ENCODE results near the gene ABLIM3. TPM values are rescaled to one million over a fixed set of nuclear protein-coding genes. Genes with fewer than 3 reads are reported as not detected.

The ABLIM3 gene
- total and polyA plus RNA-seq, 12 donors: 53.6 to 189 (median 103) TPM

GRCh38 chr5:149288436-149288835 is 147.1 kb downstream of the ABLIM3 start:
- TF ChIP-seq CTCF (IDR thresholded peaks at IDR 0.05): no peak
- peak; percentile 56 to 88 (median 76) for ATAC-seq
- WGBS, 2 donors: 51% methylated on average over 8 of the region's 8 CpGs
- Histone ChIP-seq H3K4me1 (peaks cover 22 to 100% (median 88%) of the 10 kb centered on the region in 9 donors), H3K9me3 (no peaks in the 10 kb centered on the region), H3K36me3 (peaks cover 0 to 21% (median 0%) of the 10 kb centered on the region in 9 donors), H3K27me3 (no peaks in the 10 kb centered on the region), H3K27ac (peak overlapping the region; percentile 64 to 97 (median 88)), H3K4me3 (peak overlapping the region in 2 of 10 donors; percentile 14 to 20)
- peak; percentile 55 to 84 for DNase-seq
- intact Hi-C loops (cut with DNase I): no loop called here

- DNase-seq: no peak
- H3K36me3 ChIP-seq: peaks cover 0 to 21% (median 0%) of the 10 kb centered on the region in 9 donors
- ATAC-seq: peak; percentile 49 to 84 (median 76)
- 5% methylated on average over 6 to 7 of the region's 7 CpGs for WGBS, 2 donors
- peak overlapping the region in 4 of 10 donors; percentile 1 to 20 (median 17) for H3K4me3 ChIP-seq
- intact Hi-C loops (cut with DNase I): no loop called here
- no peaks in the 10 kb centered on the region for H3K27me3 ChIP-seq
- H3K9me3 ChIP-seq: no peaks in the 10 kb centered on the region
- peak overlapping the region; percentile 64 to 97 (median 88) for H3K27ac ChIP-seq
- TF ChIP-seq CTCF (IDR thresholded peaks at IDR 0.05): no peak
- H3K4me1 ChIP-seq: peaks cover 18 to 100% (median 89%) of the 10 kb centered on the region in 9 donors
Observed at GRCh38 chr5:149289301-149289700, 148.0 kb downstream of the ABLIM3 start.

DNA sequence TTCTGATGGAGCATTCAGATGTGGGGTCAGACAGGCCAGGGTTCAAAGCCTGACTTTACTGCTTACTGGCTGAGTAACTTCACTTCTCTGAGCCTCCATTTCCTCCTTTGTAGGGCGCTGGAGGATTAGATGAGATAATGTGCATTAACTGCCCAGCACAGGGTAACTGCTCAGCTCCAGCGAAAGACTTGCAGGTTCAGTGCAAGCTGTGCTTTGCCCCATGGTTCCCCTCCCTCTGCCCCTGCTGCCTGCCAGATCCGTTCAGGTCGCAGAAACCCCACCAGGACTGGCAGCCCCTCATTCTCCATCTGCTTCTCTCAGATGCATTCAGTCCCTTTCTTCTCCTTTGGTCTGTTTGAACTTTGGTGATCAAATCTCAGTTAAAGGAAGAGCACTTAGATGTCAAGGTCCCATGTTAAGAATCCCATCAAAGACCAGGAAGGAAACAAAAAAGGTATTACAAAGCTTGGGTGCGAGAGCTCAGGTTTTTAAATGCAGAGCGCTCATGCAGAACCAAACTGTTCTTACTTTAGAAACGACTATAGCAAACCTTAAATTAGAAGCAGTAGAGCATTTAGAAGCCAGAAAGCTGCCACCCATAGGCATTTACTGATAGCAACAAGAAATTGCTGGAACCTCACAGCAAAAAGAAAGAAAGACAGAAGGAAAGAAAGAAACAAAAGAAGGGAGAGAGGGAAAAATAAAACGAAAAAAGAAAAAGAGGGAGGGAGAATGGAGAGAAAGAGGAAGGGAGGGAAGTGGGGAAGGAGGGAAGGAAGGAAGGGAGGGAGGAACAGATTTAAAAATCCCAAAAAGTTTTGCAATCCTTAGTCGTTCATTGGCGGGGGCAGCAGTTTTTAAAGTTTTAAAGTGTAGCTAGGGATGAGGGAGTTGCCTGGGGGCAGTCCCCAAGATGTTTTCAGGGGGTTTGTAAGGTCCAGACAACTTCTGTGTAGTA is 153.9 kb downstream of the ABLIM3 start:
- Histone ChIP-seq H3K27me3 (peaks cover 0 to 10% (median 0%) of the 10 kb centered on the region in 7 donors), H3K4me1 (peaks cover 39 to 100% (median 94%) of the 10 kb centered on the region in 9 donors), H3K4me3 (peak overlapping the region in 1 of 10 donors; percentile 16), H3K9me3 (no peaks in the 10 kb centered on the region), H3K36me3 (peaks cover 0 to 12% (median 0%) of the 10 kb centered on the region in 9 donors), H3K27ac (peak overlapping the region; percentile 16 to 97 (median 82))
- 32 to 40% methylated on average over 10 of the region's 10 CpGs for WGBS, 2 donors
- no peak for TF ChIP-seq CTCF (IDR thresholded peaks at IDR 0.05)
- no peak for ATAC-seq
- DNase-seq: no peak
- intact Hi-C loops (cut with DNase I): no loop called here

GRCh38 chr5:149297340-149298025 is 156.2 kb downstream of the ABLIM3 start:
- Histone ChIP-seq H3K27ac (peak overlapping the region; percentile 6 to 97 (median 85)), H3K9me3 (no peaks in the 10 kb centered on the region), H3K27me3 (peaks cover 0 to 10% (median 0%) of the 10 kb centered on the region in 7 donors), H3K36me3 (peaks cover 0 to 35% (median 15%) of the 10 kb centered on the region in 9 donors), H3K4me1 (peaks cover 37 to 100% (median 94%) of the 10 kb centered on the region in 9 donors), H3K4me3 (no peak overlapping the region)
- intact Hi-C loops (cut with DNase I): no loop called here
- no peak for TF ChIP-seq CTCF (IDR thresholded peaks at IDR 0.05)
- ATAC-seq (peak; percentile 42 to 81 (median 71)), DNase-seq (peak in 1 of 2 donors; percentile 62)
- WGBS, 2 donors: 41 to 49% methylated on average over 5 of the region's 5 CpGs
